ENCODE results near the gene ADRM1.
A peak's percentile ranks its signal among the peaks of the same experiment; 100 is the strongest.

The ADRM1 gene

DNA sequence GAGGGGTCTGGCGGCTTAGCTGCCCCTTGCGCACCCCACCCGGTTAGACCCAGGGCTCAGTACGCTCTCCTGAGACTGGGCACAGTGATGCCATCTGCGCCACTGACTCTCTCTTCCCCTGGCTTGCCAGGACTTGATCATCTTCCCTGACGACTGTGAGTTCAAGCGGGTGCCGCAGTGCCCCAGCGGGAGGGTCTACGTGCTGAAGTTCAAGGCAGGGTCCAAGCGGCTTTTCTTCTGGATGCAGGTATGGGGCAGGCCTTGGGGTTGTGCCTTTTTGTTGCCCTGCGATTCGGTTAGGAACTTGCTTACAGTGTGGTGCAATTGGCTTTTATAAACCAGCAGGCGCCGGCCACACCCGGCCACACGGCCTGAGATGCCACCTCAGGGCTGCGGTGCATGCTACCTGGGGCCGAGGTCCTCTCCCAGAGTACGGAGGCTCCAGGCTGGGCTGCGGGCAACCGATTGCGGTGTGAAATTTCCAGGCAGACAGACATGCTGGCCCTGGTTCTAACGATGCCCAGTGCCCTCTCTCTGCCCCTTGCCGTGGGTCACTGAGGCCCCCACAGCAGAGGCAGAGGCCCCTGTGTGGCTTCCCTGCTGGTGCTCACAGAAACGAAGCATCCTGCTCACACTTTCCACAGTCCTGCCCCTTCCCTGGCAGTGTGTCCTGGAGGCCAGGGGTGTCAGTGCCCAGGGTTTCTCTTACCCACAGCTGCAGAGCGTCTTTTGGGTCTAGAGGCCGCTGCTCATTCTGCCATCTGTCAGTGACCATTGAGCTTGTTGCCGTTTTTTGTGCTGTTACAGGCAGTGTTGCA lies 1.7 kb downstream of the ADRM1 start:
- TF ChIP-seq, protein P1, sequence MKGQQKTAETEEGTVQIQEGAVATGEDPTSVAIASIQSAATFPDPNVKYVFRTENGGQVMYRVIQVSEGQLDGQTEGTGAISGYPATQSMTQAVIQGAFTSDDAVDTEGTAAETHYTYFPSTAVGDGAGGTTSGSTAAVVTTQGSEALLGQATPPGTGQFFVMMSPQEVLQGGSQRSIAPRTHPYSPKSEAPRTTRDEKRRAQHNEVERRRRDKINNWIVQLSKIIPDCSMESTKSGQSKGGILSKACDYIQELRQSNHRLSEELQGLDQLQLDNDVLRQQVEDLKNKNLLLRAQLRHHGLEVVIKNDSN (IDR thresholded peaks at IDR 0.05) = no peak
- TF ChIP-seq, protein P2, sequence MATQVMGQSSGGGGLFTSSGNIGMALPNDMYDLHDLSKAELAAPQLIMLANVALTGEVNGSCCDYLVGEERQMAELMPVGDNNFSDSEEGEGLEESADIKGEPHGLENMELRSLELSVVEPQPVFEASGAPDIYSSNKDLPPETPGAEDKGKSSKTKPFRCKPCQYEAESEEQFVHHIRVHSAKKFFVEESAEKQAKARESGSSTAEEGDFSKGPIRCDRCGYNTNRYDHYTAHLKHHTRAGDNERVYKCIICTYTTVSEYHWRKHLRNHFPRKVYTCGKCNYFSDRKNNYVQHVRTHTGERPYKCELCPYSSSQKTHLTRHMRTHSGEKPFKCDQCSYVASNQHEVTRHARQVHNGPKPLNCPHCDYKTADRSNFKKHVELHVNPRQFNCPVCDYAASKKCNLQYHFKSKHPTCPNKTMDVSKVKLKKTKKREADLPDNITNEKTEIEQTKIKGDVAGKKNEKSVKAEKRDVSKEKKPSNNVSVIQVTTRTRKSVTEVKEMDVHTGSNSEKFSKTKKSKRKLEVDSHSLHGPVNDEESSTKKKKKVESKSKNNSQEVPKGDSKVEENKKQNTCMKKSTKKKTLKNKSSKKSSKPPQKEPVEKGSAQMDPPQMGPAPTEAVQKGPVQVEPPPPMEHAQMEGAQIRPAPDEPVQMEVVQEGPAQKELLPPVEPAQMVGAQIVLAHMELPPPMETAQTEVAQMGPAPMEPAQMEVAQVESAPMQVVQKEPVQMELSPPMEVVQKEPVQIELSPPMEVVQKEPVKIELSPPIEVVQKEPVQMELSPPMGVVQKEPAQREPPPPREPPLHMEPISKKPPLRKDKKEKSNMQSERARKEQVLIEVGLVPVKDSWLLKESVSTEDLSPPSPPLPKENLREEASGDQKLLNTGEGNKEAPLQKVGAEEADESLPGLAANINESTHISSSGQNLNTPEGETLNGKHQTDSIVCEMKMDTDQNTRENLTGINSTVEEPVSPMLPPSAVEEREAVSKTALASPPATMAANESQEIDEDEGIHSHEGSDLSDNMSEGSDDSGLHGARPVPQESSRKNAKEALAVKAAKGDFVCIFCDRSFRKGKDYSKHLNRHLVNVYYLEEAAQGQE (IDR thresholded peaks at IDR 0.05; ENCODE audit: low read depth) = no peak
- TF ChIP-seq RAD21 (IDR thresholded peaks at IDR 0.05; ENCODE audit: low read depth) (no peak), YY1 (IDR thresholded peaks at IDR 0.05; ENCODE audit: low read depth) (no peak), ZBTB7A (IDR thresholded peaks at IDR 0.05; ENCODE audit: low read depth) (0 out of 2 replicates have a peak, but pooled peaks have one; percentile 8), TEAD4 (IDR thresholded peaks at IDR 0.05) (no peak), TAF1 (IDR thresholded peaks at IDR 0.05; ENCODE audit: low read depth) (no peak), EGR1 (IDR thresholded peaks at IDR 0.05) (no peak), NFIC (IDR thresholded peaks at IDR 0.05) (no peak; the same call in 1 of the 2 replicates), FOXM1 (IDR thresholded peaks at IDR 0.05; ENCODE audit: borderline replicate concordance, low read depth) (no peak), CREB1 (IDR thresholded peaks at IDR 0.05; ENCODE audit: low read depth) (no peak), EP300 (IDR thresholded peaks at IDR 0.05; ENCODE audit: borderline replicate concordance) (peak; percentile 12; the same call in 1 of the 2 replicates), TCF12 (IDR thresholded peaks at IDR 0.05; ENCODE audit: low read depth) (0 out of 2 replicates have a peak, but pooled peaks have one; percentile 6), CEBPB (IDR thresholded peaks at IDR 0.05) (no peak)
- TF ChIP-seq, protein P3, sequence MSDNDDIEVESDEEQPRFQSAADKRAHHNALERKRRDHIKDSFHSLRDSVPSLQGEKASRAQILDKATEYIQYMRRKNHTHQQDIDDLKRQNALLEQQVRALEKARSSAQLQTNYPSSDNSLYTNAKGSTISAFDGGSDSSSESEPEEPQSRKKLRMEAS (IDR thresholded peaks at IDR 0.05) = no peak; the same call in none of the 2 replicates

DNA sequence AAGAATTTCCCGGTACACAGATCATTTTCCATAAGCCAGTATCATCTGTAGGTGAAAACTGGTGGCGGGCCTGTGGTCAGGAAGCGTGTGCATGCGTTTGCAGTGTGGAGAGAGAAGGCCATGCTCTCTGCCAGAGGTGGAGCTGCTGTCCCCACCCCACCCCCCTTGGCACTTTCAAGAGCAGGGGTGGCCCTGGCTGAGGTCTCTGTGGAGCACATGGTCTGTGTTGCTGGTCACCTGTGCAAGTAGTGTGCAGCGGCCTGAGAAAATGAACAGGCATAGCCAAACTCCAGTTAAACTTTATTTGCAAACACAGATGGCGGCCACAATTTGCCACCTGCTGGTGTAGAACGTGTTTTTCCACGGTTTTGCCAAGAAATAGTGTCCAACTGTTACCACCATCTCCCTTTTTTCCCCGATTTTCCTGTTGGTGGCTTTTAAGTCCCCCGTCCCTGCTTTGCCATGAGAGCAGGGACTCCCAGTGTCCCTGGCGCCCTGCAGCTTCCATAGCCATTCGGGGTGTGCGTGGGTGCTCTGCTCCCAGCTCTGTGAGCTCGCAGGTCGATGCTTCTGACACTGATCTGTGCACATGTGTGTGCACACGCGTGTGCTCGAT lies 2.5 kb downstream of the ADRM1 start:
- no peak; the same call in 1 of the 2 replicates for TF ChIP-seq TEAD4 (IDR thresholded peaks at IDR 0.05)
- TF ChIP-seq TAF1 (IDR thresholded peaks at IDR 0.05; ENCODE audit: low read depth) = no peak
- TF ChIP-seq YY1 (IDR thresholded peaks at IDR 0.05; ENCODE audit: low read depth) = 0 out of 2 replicates have a peak, but pooled peaks have one; percentile 12
- TF ChIP-seq, protein P3 (IDR thresholded peaks at IDR 0.05) = peak; percentile 65
- TF ChIP-seq, protein P1 (IDR thresholded peaks at IDR 0.05) = peak; percentile 52; the same call in 1 of the 2 replicates
- TF ChIP-seq CREB1 (IDR thresholded peaks at IDR 0.05; ENCODE audit: low read depth) = no peak
- 0 out of 2 replicates have a peak, but pooled peaks have one; percentile 4 for TF ChIP-seq NFIC (IDR thresholded peaks at IDR 0.05)

DNA sequence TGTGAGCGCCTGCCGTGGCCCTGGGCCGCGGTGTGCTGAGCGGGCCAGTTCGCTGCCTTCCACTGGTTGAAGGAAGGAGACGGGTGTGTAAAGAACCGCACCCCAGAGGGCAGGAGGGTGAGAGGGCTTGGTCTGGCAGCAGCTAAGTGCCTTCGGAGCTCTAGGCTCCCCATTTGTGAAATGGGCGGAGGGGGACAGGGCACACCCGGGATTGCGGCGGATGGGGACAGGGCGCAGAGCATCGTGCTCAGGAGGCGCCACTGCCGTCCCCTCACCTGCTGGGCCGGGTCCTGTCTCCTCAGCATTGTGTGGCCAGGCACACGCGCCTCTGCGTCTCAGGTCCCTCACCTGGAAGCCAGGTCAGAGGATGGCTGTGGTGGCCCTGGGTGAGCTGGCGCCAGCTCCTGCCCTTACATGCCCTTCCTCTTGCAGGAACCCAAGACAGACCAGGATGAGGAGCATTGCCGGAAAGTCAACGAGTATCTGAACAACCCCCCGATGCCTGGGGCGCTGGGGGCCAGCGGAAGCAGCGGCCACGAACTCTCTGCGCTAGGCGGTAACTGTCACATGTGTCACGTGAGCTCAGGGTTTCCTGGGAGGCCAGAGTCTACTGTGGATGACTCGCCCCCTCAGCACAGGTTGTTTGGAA lies 3.1 kb downstream of the ADRM1 start:
- TF ChIP-seq CREB1 (IDR thresholded peaks at IDR 0.05; ENCODE audit: low read depth) (no peak), YY1 (IDR thresholded peaks at IDR 0.05; ENCODE audit: low read depth) (no peak), EGR1 (IDR thresholded peaks at IDR 0.05) (no peak), ZBTB7A (IDR thresholded peaks at IDR 0.05; ENCODE audit: low read depth) (no peak), FOXM1 (IDR thresholded peaks at IDR 0.05; ENCODE audit: borderline replicate concordance, low read depth) (no peak)
- TF ChIP-seq, protein P3 (IDR thresholded peaks at IDR 0.05) = no peak

DNA sequence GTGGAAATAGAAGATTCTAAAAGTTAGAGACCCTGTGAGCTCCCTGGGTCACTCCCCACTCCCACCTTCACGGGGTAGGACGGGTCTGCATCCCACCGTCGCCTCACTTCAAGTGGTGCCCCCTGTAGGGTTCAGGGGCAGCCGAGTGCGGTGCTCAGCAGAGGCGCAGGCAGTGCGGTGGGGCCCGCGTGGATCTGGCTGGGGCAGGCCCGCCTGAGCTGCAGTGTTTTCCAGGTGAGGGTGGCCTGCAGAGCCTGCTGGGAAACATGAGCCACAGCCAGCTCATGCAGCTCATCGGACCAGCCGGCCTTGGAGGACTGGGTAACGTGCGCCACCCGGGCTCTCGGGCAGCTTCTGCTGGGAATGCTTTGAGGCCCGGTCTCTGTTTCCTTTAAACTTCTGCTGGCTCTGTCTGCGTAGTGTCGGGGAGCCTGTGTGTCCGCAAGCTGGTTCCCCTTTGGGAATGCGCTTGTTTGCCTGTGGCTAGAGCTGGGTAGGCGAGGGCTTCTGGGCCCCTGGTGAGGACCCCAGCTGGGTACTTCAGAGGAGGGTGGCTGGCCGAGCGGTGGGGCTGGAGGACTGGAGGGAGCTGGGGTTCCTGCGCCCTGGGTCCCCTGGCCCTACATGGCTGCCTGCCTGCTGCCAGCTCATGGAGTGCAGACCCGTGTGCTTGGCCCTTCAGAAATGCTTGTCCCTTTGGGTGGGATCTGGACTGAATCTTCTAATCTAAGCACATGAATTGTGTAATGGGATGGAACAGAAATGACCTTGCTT lies 3.8 kb downstream of the ADRM1 start:
- TF ChIP-seq EP300 (IDR thresholded peaks at IDR 0.05; ENCODE audit: borderline replicate concordance) = no peak
- TF ChIP-seq CEBPB (IDR thresholded peaks at IDR 0.05) = no peak
- TF ChIP-seq TAF1 (IDR thresholded peaks at IDR 0.05; ENCODE audit: low read depth) = no peak
- no peak for TF ChIP-seq TEAD4 (IDR thresholded peaks at IDR 0.05)
- no peak for TF ChIP-seq NFIC (IDR thresholded peaks at IDR 0.05)
- TF ChIP-seq, protein P1 (IDR thresholded peaks at IDR 0.05) = no peak
- no peak for TF ChIP-seq CREB1 (IDR thresholded peaks at IDR 0.05; ENCODE audit: low read depth)
- TF ChIP-seq, protein P3 (IDR thresholded peaks at IDR 0.05) = no peak
- TF ChIP-seq EGR1 (IDR thresholded peaks at IDR 0.05) = no peak
- TF ChIP-seq FOXM1 (IDR thresholded peaks at IDR 0.05; ENCODE audit: borderline replicate concordance, low read depth) = no peak
- TF ChIP-seq YY1 (IDR thresholded peaks at IDR 0.05; ENCODE audit: low read depth) = no peak
